ENCODE data around the gene TGFA.

TGFA gene

GRCh38 chr2:70553584-70554337 is at the start of gene TGFA:
TGFA (minus strand) TSS chr2:70553826; CDS start chr2:70553767, 59 bp downstream.
- DNase-seq = peak; percentile 32

- DNase-seq = no peak
These were observed 49.4 kb upstream of the TGFA start for GRCh38 chr2:70603066-70603465.

GRCh38 chr2:70598197-70598596 is 44.6 kb upstream of the TGFA start:
- DNase-seq = no peak

GRCh38 chr2:70596739-70597138 is 43.1 kb upstream of the TGFA start:
- no peak for DNase-seq

- DNase-seq = no peak
These were observed 42.7 kb upstream of the TGFA start for GRCh38 chr2:70596293-70596692.

GRCh38 chr2:70583091-70583490 is 29.5 kb upstream of the TGFA start:
- no peak for DNase-seq

- no peak for DNase-seq
These were observed 26.7 kb upstream of the TGFA start for GRCh38 chr2:70580352-70580751.

- no peak for DNase-seq
These were observed 21.0 kb upstream of the TGFA start for GRCh38 chr2:70574618-70575017.

GRCh38 chr2:70574109-70574508 is 20.5 kb upstream of the TGFA start:
- DNase-seq = no peak

- DNase-seq = no peak
These were observed 16.5 kb upstream of the TGFA start for GRCh38 chr2:70570041-70570661.

GRCh38 chr2:70569559-70569958 is 15.9 kb upstream of the TGFA start:
- DNase-seq = no peak

- DNase-seq = no peak
These were observed 13.3 kb upstream of the TGFA start for GRCh38 chr2:70566906-70567305.

- no peak for DNase-seq
These were observed 12.8 kb upstream of the TGFA start for GRCh38 chr2:70566464-70566863.

- DNase-seq = no peak
These were observed 11.6 kb upstream of the TGFA start for GRCh38 chr2:70565039-70565731.

- DNase-seq = no peak
These were observed 8.3 kb upstream of the TGFA start for GRCh38 chr2:70561893-70562292.

GRCh38 chr2:70560442-70560841 is 6.8 kb upstream of the TGFA start:
- DNase-seq = no peak

- no peak for DNase-seq
These were observed 6.4 kb upstream of the TGFA start for GRCh38 chr2:70560040-70560439.

- no peak for DNase-seq
These were observed 4.7 kb upstream of the TGFA start for GRCh38 chr2:70558195-70558808.

GRCh38 chr2:70557171-70557838 is 3.7 kb upstream of the TGFA start:
- DNase-seq = peak; percentile 46

GRCh38 chr2:70556608-70557007 is 3.0 kb upstream of the TGFA start:
- DNase-seq = no peak

- no peak for DNase-seq
These were observed 789 bp upstream of the TGFA start for GRCh38 chr2:70554338-70554892.

GRCh38 chr2:70553334-70553583 is 367 bp downstream of the TGFA start:
- no peak for DNase-seq

Data from NCI-H1092 (cell line).